ENCODE measurements around the gene G0S2.

- TF ChIP-seq POLR2AphosphoS5 (IDR thresholded peaks at IDR 0.05) (peak in 1 of 3 donors; percentile 38), CTCF (IDR thresholded peaks at IDR 0.05 in 8 of 11, conservative IDR thresholded peaks at IDR 0.05 in 3 of 11) (no peak)
These were observed 31.8 kb upstream of the G0S2 start for GRCh38 chr1:209643285-209644020.

Measured in spleen (tissue), 7 donors.